Ishikawa (cell line): ENCODE data around the gene PTPRD.

Source experiments
- CEBPB ChIP-seq: IDR thresholded peaks from 2 replicates; pipeline ENCODE4 v1.6.1; 2012
- CREB1 ChIP-seq: IDR thresholded peaks from 2 replicates; pipeline ENCODE4 v1.6.1; 2012; ENCODE audit warnings: low read depth
- EGR1 ChIP-seq: IDR thresholded peaks from 2 replicates; pipeline ENCODE4 v1.6.1; 2012
- EP300 ChIP-seq: IDR thresholded peaks from 2 replicates; pipeline ENCODE4 v1.6.1; 2012; ENCODE audit warnings: borderline replicate concordance
- FOXM1 ChIP-seq: IDR thresholded peaks from 2 replicates; pipeline ENCODE4 v1.6.1; 2012; ENCODE audit warnings: low read depth, borderline replicate concordance
- MAX ChIP-seq: IDR thresholded peaks from 2 replicates; pipeline ENCODE4 v1.6.1; 2012
- NFIC ChIP-seq: IDR thresholded peaks from 2 replicates; pipeline ENCODE4 v1.6.1; 2012
- RAD21 ChIP-seq: IDR thresholded peaks from 2 replicates; pipeline ENCODE4 v1.6.1; 2012; ENCODE audit warnings: low read depth
- REST ChIP-seq: IDR thresholded peaks from 2 replicates; pipeline ENCODE4 v1.6.1; 2012; ENCODE audit warnings: low read depth, mild to moderate bottlenecking
- TAF1 ChIP-seq: IDR thresholded peaks from 2 replicates; pipeline ENCODE4 v1.6.1; 2012; ENCODE audit warnings: low read depth, mild to moderate bottlenecking
- TCF12 ChIP-seq: IDR thresholded peaks from 2 replicates; pipeline ENCODE4 v1.6.1; 2012; ENCODE audit warnings: low read depth
- TEAD4 ChIP-seq: IDR thresholded peaks from 2 replicates; pipeline ENCODE4 v1.6.1; 2012
- USF1 ChIP-seq: IDR thresholded peaks from 2 replicates; pipeline ENCODE4 v1.6.1; 2012
- YY1 ChIP-seq: IDR thresholded peaks from 2 replicates; pipeline ENCODE4 v1.6.1; 2012; ENCODE audit warnings: low read depth
- ZBTB7A ChIP-seq: IDR thresholded peaks from 2 replicates; pipeline ENCODE4 v1.6.1; 2012; ENCODE audit warnings: low read depth

PTPRD gene

GRCh38 chr9:9920425-9921060, 692.3 kb downstream of the PTPRD start:
- no peak for TF ChIP-seq FOXM1
- no peak for TF ChIP-seq EP300
- no peak for TF ChIP-seq TCF12
- no peak for TF ChIP-seq YY1
- no peak for TF ChIP-seq CREB1
- TF ChIP-seq TAF1, result no peak
- TF ChIP-seq NFIC, result no peak
- no peak for TF ChIP-seq USF1
- no peak for TF ChIP-seq REST
- no peak for TF ChIP-seq TEAD4
- TF ChIP-seq MAX, result no peak
- TF ChIP-seq CEBPB, result no peak
- no peak for TF ChIP-seq RAD21
- TF ChIP-seq ZBTB7A, result no peak

GRCh38 chr9:9919174-9919775, 693.5 kb downstream of the PTPRD start:
- TF ChIP-seq TEAD4, result 0 out of 2 replicates have a peak, but pooled peaks have one; percentile 8
- no peak for TF ChIP-seq TCF12

GRCh38 chr9:9917400-9917799, 695.4 kb downstream of the PTPRD start:
- no peak for TF ChIP-seq EGR1
- no peak for TF ChIP-seq MAX
- TF ChIP-seq YY1, result no peak
- no peak for TF ChIP-seq REST
- no peak for TF ChIP-seq EP300

- TF ChIP-seq USF1, result no peak
- TF ChIP-seq TAF1, result no peak
- no peak for TF ChIP-seq CREB1
- TF ChIP-seq RAD21, result no peak
- no peak for TF ChIP-seq EP300
- TF ChIP-seq CEBPB, result no peak
- no peak for TF ChIP-seq NFIC
- TF ChIP-seq TCF12, result no peak
- TF ChIP-seq REST, result no peak
- TF ChIP-seq TEAD4, result no peak
- TF ChIP-seq EGR1, result no peak
- no peak for TF ChIP-seq YY1
- no peak for TF ChIP-seq MAX
- no peak for TF ChIP-seq FOXM1
- TF ChIP-seq ZBTB7A, result no peak
Observed at GRCh38 chr9:9914174-9914573, 698.6 kb downstream of the PTPRD start.
